ENCODE results near the gene LRCH1. TPM values are rescaled to one million over a fixed set of nuclear protein-coding genes. Genes with fewer than 3 reads are reported as not detected.
A peak's percentile ranks its signal among the peaks of the same experiment; 100 is the strongest.

LRCH1 gene
- total RNA-seq, 1 donor from 2014 or later, result 2.9 TPM

- Histone ChIP-seq H3F3A (ENCODE audit: low read depth) (peaks cover 4% of the 10 kb centered on the region), H4K20me1 (ENCODE audit: low read depth) (no peaks in the 10 kb centered on the region), H3K4me3 (no peak overlapping the region), H3K36me3 (no peaks in the 10 kb centered on the region), H3K27ac (no peak overlapping the region), H3K9me3 (ENCODE audit: low read depth) (no peaks in the 10 kb centered on the region), H3K9ac (no peak overlapping the region), H3K4me1 (peaks cover 37% of the 10 kb centered on the region), H3K27me3 (no peaks in the 10 kb centered on the region), H3K4me2 (peak overlapping the region; percentile 7), H3K79me2 (ENCODE audit: low read depth) (no peaks in the 10 kb centered on the region), H2AFZ (replicated peaks) (no peak overlapping the region)
- H3K27ac Mint-ChIP-seq, result no peak overlapping the region
- H3K27me3 Mint-ChIP-seq (ENCODE audit: insufficient read depth, low read depth), result no peaks in the 10 kb centered on the region
- TF ChIP-seq EZH2phosphoT487 (IDR thresholded peaks at IDR 0.05) (no peak), EZH2 (IDR thresholded peaks at IDR 0.05) (no peak), CTCF (IDR thresholded peaks at IDR 0.05) (no peak)
- H3K4me1 Mint-ChIP-seq, result peaks cover 34% of the 10 kb centered on the region
- H3K9me3 Mint-ChIP-seq, result no peaks in the 10 kb centered on the region
- DNase-seq (ENCODE audit: low spot score), result no peak
- H3K36me3 Mint-ChIP-seq, result no peaks in the 10 kb centered on the region
- H3K4me3 Mint-ChIP-seq, result no peak overlapping the region
These were observed 110.5 kb downstream of the LRCH1 start for GRCh38 chr13:46663206-46664037.

DNA sequence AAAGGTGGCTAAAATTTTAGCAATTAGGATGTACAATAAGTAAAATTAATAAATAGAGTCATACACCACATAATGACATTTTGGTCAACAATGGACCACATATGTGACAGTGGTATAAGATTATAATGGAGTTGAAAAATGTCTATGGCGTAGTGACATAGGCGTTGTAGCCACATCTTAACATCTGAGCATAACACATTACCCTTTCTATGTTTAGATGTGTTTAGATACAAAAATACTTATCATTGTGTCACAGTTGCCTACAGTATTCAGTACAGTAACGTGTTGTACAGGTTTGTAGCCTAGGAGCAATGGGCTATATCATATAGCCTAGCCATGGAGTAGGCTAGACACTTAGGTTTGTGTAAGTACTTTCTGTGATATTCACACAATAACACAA, 111.2 kb downstream of the LRCH1 start:
- H3K27ac ChIP-seq, result no peak overlapping the region
- no peak overlapping the region for H2AFZ ChIP-seq (replicated peaks)
- H3K79me2 ChIP-seq (ENCODE audit: low read depth), result no peaks in the 10 kb centered on the region
- H3K27me3 ChIP-seq, result no peaks in the 10 kb centered on the region
- H4K20me1 ChIP-seq (ENCODE audit: low read depth), result no peaks in the 10 kb centered on the region
- H3K36me3 ChIP-seq, result no peaks in the 10 kb centered on the region
- no peak overlapping the region for H3K4me2 ChIP-seq
- no peak for DNase-seq (ENCODE audit: low spot score)
- Mint-ChIP-seq H3K27me3 (ENCODE audit: insufficient read depth, low read depth) (no peaks in the 10 kb centered on the region), H3K4me3 (no peak overlapping the region), H3K36me3 (peaks cover 2% of the 10 kb centered on the region), H3K27ac (no peak overlapping the region), H3K4me1 (peaks cover 34% of the 10 kb centered on the region), H3K9me3 (no peaks in the 10 kb centered on the region)
- H3K9me3 ChIP-seq (ENCODE audit: low read depth), result no peaks in the 10 kb centered on the region
- H3K4me1 ChIP-seq, result peaks cover 37% of the 10 kb centered on the region
- TF ChIP-seq CTCF (IDR thresholded peaks at IDR 0.05) (no peak), EZH2 (IDR thresholded peaks at IDR 0.05) (no peak), EZH2phosphoT487 (IDR thresholded peaks at IDR 0.05) (no peak)
- H3K9ac ChIP-seq, result no peak overlapping the region
- peaks cover 4% of the 10 kb centered on the region for H3F3A ChIP-seq (ENCODE audit: low read depth)
- H3K4me3 ChIP-seq, result no peak overlapping the region

DNA sequence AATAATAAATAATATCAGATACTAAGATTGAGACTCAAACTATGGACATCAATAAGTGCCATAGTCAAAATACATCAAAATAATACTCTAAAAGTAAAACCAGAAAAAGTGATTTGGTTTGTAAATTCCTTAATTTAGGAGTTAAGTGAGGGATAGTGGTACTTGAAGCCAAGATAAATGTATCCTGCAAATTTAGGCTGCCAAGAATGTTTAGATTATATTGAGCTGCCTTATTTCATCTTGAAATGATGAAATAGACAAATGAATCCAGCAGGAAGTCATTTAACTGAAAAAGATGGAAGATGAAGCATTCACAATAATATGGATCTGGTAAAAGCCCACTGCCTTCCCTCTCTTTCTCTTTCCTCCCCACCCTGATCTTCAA, 112.3 kb downstream of the LRCH1 start:
- no peak for DNase-seq (ENCODE audit: low spot score)
- TF ChIP-seq EZH2phosphoT487 (IDR thresholded peaks at IDR 0.05), result no peak
- TF ChIP-seq CTCF (IDR thresholded peaks at IDR 0.05), result no peak
- TF ChIP-seq EZH2 (IDR thresholded peaks at IDR 0.05), result no peak
- Histone ChIP-seq H3K4me3 (no peak overlapping the region), H3K27me3 (no peaks in the 10 kb centered on the region), H4K20me1 (ENCODE audit: low read depth) (no peaks in the 10 kb centered on the region), H3K4me1 (peaks cover 37% of the 10 kb centered on the region), H2AFZ (replicated peaks) (no peak overlapping the region), H3K36me3 (no peaks in the 10 kb centered on the region), H3K9me3 (ENCODE audit: low read depth) (no peaks in the 10 kb centered on the region), H3K4me2 (no peak overlapping the region), H3K27ac (no peak overlapping the region), H3F3A (ENCODE audit: low read depth) (peaks cover 4% of the 10 kb centered on the region), H3K9ac (no peak overlapping the region), H3K79me2 (ENCODE audit: low read depth) (no peaks in the 10 kb centered on the region)
- Mint-ChIP-seq H3K27ac (peak overlapping the region; percentile 61), H3K9me3 (no peaks in the 10 kb centered on the region), H3K4me3 (no peak overlapping the region), H3K27me3 (ENCODE audit: insufficient read depth, low read depth) (no peaks in the 10 kb centered on the region), H3K4me1 (peaks cover 34% of the 10 kb centered on the region), H3K36me3 (peaks cover 2% of the 10 kb centered on the region)
